Urinary bladder (tissue), 4 donors: ENCODE results near the gene DPEP1. TPM values are rescaled to one million over a fixed set of nuclear protein-coding genes. Genes with fewer than 3 reads are reported as not detected.
"Not testable (repeated sequence)": the region's sequence is repeated elsewhere in the genome, so short reads cannot be mapped to it uniquely, and the experiment has no call there.

ENCODE experiments used
- DNase-seq: peaks from one replicate; pipeline ENCODE4 v3.0.0-alpha.2; 2015; ENCODE audit errors: extremely low spot score
- H3K27ac ChIP-seq: one replicate; pipeline ENCODE4 v1.5.1; 2013; ENCODE audit warnings: low read depth, mild to moderate bottlenecking, moderate library complexity
- H3K36me3 ChIP-seq: one replicate; pipeline ENCODE4 v1.6.1; 2013; ENCODE audit warnings: mild to moderate bottlenecking, moderate library complexity; ENCODE audit not compliant: insufficient read depth
- H3K4me1 ChIP-seq: one replicate; pipeline ENCODE4 v1.6.1; 2013; ENCODE audit warnings: mild to moderate bottlenecking, moderate library complexity; ENCODE audit not compliant: insufficient read depth
- H3K4me3 ChIP-seq: one replicate; pipeline ENCODE4 v1.5.1; 2013; ENCODE audit warnings: low read depth, low read length
- WGBS: extraction: QIAGEN DNeasy Blood & Tissue Kit; methylation state at CpG from one replicate; pipeline ENCODE4 v1.1.7; 2013; 5-methylcytosine and 5-hydroxymethylcytosine counted together
- polyA plus RNA-seq: library from polyadenylated mRNA; stranded (reverse); fragments of 200-250 nt; gene quantifications from one replicate; pipeline ENCODE4 v1.2.3, GENCODE V29; 2013
- total RNA-seq: library from RNA; depleted of rRNA; stranded (reverse); fragments of >200 nt; gene quantifications from one replicate; pipeline ENCODE4 v1.2.3, GENCODE V29; 2014
- donor health status: healthy with polysubstance abuse.
- donor health status: healthy.

Gene DPEP1
- total and polyA plus RNA-seq, 2 donors, result 0.41 to 0.58 TPM

GRCh38 chr16:89583895-89584644, 29.4 kb upstream of the DPEP1 start:
- H3K4me3 ChIP-seq, result no peak overlapping the region
- 90% methylated on average over 49 of the region's 49 CpGs for WGBS

DNA sequence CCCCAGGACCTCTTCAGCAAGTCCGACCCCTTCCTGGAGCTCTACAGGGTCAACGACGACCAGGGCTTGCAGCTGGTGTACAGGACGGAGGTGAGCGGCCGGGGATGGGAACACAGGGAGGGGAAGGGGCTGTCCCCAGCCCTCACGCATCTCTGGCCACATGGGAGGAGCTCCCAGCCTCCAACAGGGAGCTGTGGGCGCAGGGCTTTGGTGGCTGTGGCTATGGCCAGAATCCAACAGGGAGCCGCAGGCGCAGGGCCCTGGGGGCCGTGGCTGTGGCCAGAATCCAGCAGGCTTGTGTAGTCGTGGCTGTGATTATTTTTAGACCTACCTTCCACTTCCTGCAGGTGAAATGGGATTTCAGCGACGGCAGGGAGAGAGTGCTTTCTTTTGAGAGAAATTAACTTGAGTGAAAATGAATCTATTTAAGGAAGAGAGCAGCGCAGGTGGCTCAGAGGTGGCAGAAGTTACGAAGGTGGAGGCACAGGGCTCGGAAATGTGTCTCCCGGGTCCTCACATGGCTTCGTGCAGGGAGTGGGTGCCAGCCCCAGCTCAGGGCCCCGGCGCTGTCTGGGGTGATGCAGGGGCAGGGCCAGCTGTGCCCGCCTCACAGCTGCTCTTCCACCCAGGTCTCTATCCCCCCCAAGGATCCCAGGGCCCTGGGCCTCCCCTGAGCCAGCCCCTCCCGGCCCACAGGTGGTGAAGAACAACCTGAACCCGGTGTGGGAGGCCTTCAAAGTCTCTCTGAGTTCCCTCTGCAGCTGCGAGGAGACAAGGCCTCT, 28.5 kb upstream of the DPEP1 start:
- Histone ChIP-seq H3K27ac (no peak overlapping the region), H3K4me1 (no peaks in the 10 kb centered on the region), H3K36me3 (no peaks in the 10 kb centered on the region), H3K4me3 (no peak overlapping the region)
- WGBS, result 64% methylated on average over 25 of the region's 25 CpGs
- DNase-seq, result no peak

More at GRCh38 chr16:89583895-89584644, 29.4 kb upstream of the DPEP1 start:
- H3K4me1 ChIP-seq, result no peaks in the 10 kb centered on the region
- no peak overlapping the region for H3K27ac ChIP-seq
- DNase-seq, result no peak
- no peaks in the 10 kb centered on the region for H3K36me3 ChIP-seq

- WGBS, result 68% methylated on average over 7 of the region's 7 CpGs
- no peak for DNase-seq
- H3K4me1 ChIP-seq, result no peaks in the 10 kb centered on the region
- no peak overlapping the region for H3K4me3 ChIP-seq
- no peak overlapping the region for H3K27ac ChIP-seq
- H3K36me3 ChIP-seq, result no peaks in the 10 kb centered on the region
Observed at GRCh38 chr16:89586218-89586617, 27.2 kb upstream of the DPEP1 start.

- Histone ChIP-seq H3K4me1 (no peaks in the 10 kb centered on the region), H3K4me3 (no peak overlapping the region), H3K36me3 (no peaks in the 10 kb centered on the region), H3K27ac (no peak overlapping the region)
- no peak for DNase-seq
- WGBS, result 77% methylated on average over 24 of the region's 25 CpGs
Observed at GRCh38 chr16:89586853-89587252, 26.6 kb upstream of the DPEP1 start.

DNA sequence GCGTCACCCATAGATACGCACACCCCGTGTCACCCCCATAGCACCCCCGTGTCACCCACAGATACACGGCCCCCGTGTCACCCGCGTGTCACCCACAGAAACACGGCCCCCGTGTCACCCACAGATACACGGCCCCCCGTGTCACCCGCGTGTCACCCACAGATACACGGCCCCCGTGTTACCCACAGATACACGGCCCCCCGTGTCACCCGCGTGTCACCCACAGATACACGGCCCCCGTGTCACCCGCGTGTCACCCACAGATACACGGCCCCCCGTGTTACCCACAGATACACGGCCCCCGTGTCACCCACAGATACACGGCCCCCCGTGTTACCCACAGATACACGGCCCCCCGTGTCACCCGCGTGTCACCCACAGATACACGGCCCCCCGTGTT, 25.8 kb upstream of the DPEP1 start:
- not testable (repeated sequence) for H3K27ac ChIP-seq, DNase-seq
- WGBS, result 96% methylated on average over 25 of the region's 36 CpGs

GRCh38 chr16:89588413-89589109, 24.9 kb upstream of the DPEP1 start:
- no peak overlapping the region for H3K4me3 ChIP-seq
- H3K4me1 ChIP-seq, result no peaks in the 10 kb centered on the region
- H3K36me3 ChIP-seq, result no peaks in the 10 kb centered on the region
- H3K27ac ChIP-seq, result no peak overlapping the region
- no peak for DNase-seq
- 93% methylated on average over 26 of the region's 26 CpGs for WGBS

More for the DNA sequence above, 25.8 kb upstream of the DPEP1 start:
- not testable (repeated sequence) for H3K4me1 ChIP-seq, H3K36me3 ChIP-seq, H3K4me3 ChIP-seq

DNA sequence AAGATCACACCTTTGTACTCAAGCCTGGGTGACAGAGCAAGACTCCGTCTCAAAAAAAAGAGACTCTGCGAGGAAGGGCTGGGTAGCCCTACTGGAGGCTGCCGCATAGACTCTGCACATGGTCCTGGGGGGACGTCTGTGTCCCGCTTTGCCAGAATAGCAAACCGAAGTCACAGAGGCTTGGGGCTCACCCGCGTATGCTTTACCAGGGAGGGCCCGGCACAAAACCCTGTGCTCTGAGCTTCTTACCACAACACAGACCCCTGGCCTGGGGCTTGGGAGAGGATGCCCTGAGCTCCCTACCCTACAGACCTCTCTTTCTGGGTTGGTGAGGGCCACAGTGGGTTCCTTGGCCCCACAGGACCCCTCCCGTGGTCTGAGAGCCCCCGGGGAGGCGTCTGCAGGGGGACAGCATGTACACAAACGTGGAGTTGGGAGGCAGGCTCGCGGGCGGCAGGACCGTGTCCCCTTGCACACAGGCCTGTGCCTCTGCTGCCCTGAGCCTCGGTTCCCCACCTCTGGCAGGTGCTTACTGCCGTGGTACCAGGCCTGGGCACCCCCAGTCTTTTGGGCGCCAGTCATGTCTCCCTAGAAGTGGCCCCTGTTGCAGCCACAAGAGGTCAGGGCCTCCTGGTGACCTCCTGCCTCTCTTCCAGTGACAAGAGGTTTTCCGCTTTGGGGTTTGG, 24.1 kb upstream of the DPEP1 start:
- WGBS, result 91% methylated on average over 21 of the region's 21 CpGs
- Histone ChIP-seq H3K4me3 (no peak overlapping the region), H3K27ac (no peak overlapping the region), H3K36me3 (no peaks in the 10 kb centered on the region), H3K4me1 (no peaks in the 10 kb centered on the region)
- DNase-seq, result no peak

GRCh38 chr16:89593841-89594240, 19.6 kb upstream of the DPEP1 start:
- Histone ChIP-seq H3K36me3 (no peaks in the 10 kb centered on the region), H3K4me1 (no peaks in the 10 kb centered on the region), H3K4me3 (no peak overlapping the region), H3K27ac (no peak overlapping the region)
- DNase-seq, result no peak
- WGBS, result 49% methylated on average over 15 of the region's 15 CpGs

DNA sequence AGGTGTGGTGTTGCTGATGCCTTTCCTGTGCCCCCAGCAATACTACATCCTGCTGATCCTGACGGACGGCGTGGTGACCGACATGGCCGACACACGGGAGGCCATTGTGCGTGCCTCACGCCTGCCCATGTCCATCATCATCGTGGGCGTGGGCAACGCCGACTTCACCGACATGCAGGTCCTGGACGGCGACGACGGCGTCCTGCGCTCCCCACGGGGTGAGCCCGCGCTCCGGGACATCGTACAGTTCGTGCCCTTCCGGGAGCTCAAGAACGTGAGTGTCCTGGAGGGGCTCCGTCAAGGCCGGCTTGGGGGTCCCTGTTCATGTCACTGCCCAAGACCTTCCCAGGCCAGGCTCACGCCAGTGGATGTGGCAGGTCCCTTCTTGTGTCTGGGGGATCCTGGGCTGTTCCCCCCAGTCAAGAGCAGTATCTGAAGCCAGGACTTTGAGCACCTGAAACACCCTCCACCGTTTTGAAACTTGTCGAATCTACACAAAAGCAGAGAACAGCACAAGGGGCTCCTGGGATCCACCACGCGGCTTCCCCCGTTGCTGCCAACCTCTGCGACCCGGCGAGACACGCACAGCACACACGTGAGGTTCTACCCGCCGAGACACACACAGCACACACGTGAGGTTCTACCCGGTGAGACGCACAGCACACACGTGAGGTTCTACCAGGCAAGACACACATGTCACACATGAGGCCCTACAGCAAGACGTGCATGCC, 17.9 kb upstream of the DPEP1 start:
- 94% methylated on average over 47 of the region's 47 CpGs for WGBS
- Histone ChIP-seq H3K4me1 (no peaks in the 10 kb centered on the region), H3K36me3 (no peaks in the 10 kb centered on the region)

DNA sequence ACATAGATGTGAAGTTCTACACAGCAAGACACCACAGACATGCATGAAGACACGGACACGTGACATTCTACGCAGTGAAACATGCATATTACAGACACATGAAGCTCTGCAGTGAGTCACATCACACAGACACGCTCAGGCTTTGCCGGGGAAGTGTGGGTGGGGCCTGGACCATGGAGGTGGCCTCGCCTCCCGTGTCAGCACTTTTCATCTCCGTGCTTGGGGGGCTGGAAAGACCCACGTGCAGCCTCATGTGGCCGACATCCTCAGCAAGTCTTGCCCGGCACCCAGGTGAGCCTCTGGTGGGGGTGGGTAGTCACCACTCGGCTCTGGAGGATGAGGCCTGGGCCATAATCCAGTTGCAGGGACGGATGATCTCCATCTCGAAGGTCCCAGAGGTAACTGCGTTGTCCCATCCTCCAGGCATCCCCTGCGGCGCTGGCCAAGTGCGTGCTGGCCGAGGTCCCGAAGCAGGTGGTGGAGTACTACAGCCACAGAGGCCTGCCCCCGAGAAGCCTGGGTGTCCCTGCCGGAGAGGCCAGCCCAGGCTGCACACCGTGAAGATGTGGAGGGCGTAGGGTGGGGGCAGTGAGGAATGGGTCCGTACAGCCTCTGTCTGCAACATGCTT, 17.3 kb upstream of the DPEP1 start:
- no peaks in the 10 kb centered on the region for H3K4me1 ChIP-seq
- 82% methylated on average over 25 of the region's 25 CpGs for WGBS
- H3K27ac ChIP-seq, result no peak overlapping the region
- no peaks in the 10 kb centered on the region for H3K36me3 ChIP-seq
- DNase-seq, result no peak
- no peak overlapping the region for H3K4me3 ChIP-seq

More for the DNA sequence above, 17.9 kb upstream of the DPEP1 start:
- DNase-seq, result no peak
- Histone ChIP-seq H3K4me3 (no peak overlapping the region), H3K27ac (no peak overlapping the region)

GRCh38 chr16:89596957-89597649, 16.3 kb upstream of the DPEP1 start:
- Histone ChIP-seq H3K27ac (no peak overlapping the region), H3K4me3 (no peak overlapping the region), H3K36me3 (no peaks in the 10 kb centered on the region), H3K4me1 (no peaks in the 10 kb centered on the region)
- no peak for DNase-seq
- WGBS, result 85% methylated on average over 19 of the region's 19 CpGs

- H3K4me1 ChIP-seq, result no peaks in the 10 kb centered on the region
- H3K36me3 ChIP-seq, result no peaks in the 10 kb centered on the region
- H3K4me3 ChIP-seq, result no peak overlapping the region
- DNase-seq, result no peak
- no peak overlapping the region for H3K27ac ChIP-seq
- WGBS, result 75% methylated on average over 14 of the region's 14 CpGs
Observed at GRCh38 chr16:89598199-89598598, 15.2 kb upstream of the DPEP1 start.
